ENCODE data around the gene PRRX2.
A peak's percentile ranks its signal among the peaks of the same experiment; 100 is the strongest.

PRRX2 gene

GRCh38 chr9:129687391-129687790, 21.9 kb downstream of the PRRX2 start:
- TF ChIP-seq CTCF (IDR thresholded peaks at IDR 0.05; ENCODE audit: unreplicated experiment in 3 of 3) = no peak

GRCh38 chr9:129688285-129689043, 23.0 kb downstream of the PRRX2 start:
- H3K27ac Mint-ChIP-seq = no peak overlapping the region
- peaks cover 24% of the 10 kb centered on the region for H3K27me3 Mint-ChIP-seq (ENCODE audit: low read depth)
- no peak overlapping the region for H3K4me3 Mint-ChIP-seq
- no peaks in the 10 kb centered on the region for H3K4me1 Mint-ChIP-seq
- H3K36me3 Mint-ChIP-seq (ENCODE audit: low read depth) = peaks cover 3% of the 10 kb centered on the region
- no peaks in the 10 kb centered on the region for H3K9me3 Mint-ChIP-seq
- TF ChIP-seq CTCF (IDR thresholded peaks at IDR 0.05; ENCODE audit: unreplicated experiment in 3 of 3) = no peak

More at GRCh38 chr9:129687391-129687790, 21.9 kb downstream of the PRRX2 start:
- Mint-ChIP-seq H3K9me3 (no peaks in the 10 kb centered on the region), H3K4me3 (no peak overlapping the region), H3K36me3 (ENCODE audit: low read depth) (peaks cover under 1% of the 10 kb centered on the region), H3K4me1 (no peaks in the 10 kb centered on the region), H3K27me3 (ENCODE audit: low read depth) (peaks cover 32% of the 10 kb centered on the region), H3K27ac (no peak overlapping the region)

- H3K27ac Mint-ChIP-seq = no peak overlapping the region
Measured at GRCh38 chr9:129692534-129692933, 27.1 kb downstream of the PRRX2 start.

GRCh38 chr9:129693741-129694140, 28.3 kb downstream of the PRRX2 start:
- Mint-ChIP-seq H3K27ac (no peak overlapping the region), H3K4me3 (no peak overlapping the region), H3K9me3 (no peaks in the 10 kb centered on the region), H3K36me3 (ENCODE audit: low read depth) (peaks cover 3% of the 10 kb centered on the region), H3K27me3 (ENCODE audit: low read depth) (peaks cover 48% of the 10 kb centered on the region), H3K4me1 (peaks cover 16% of the 10 kb centered on the region)
- TF ChIP-seq CTCF (IDR thresholded peaks at IDR 0.05; ENCODE audit: unreplicated experiment in 3 of 3) = no peak

More at GRCh38 chr9:129692534-129692933, 27.1 kb downstream of the PRRX2 start:
- Mint-ChIP-seq H3K27me3 (ENCODE audit: low read depth) (peaks cover 48% of the 10 kb centered on the region), H3K4me3 (no peak overlapping the region), H3K36me3 (ENCODE audit: low read depth) (peaks cover 3% of the 10 kb centered on the region), H3K4me1 (peaks cover 16% of the 10 kb centered on the region), H3K9me3 (no peaks in the 10 kb centered on the region)
- TF ChIP-seq CTCF (IDR thresholded peaks at IDR 0.05; ENCODE audit: unreplicated experiment in 3 of 3) = no peak

GRCh38 chr9:129694243-129694646, 28.8 kb downstream of the PRRX2 start:
- Mint-ChIP-seq H3K4me3 (no peak overlapping the region), H3K27ac (no peak overlapping the region), H3K9me3 (no peaks in the 10 kb centered on the region), H3K27me3 (ENCODE audit: low read depth) (peaks cover 45% of the 10 kb centered on the region), H3K4me1 (peaks cover 16% of the 10 kb centered on the region), H3K36me3 (ENCODE audit: low read depth) (peaks cover 3% of the 10 kb centered on the region)
- no peak for TF ChIP-seq CTCF (IDR thresholded peaks at IDR 0.05; ENCODE audit: unreplicated experiment in 3 of 3)

- peak overlapping the region in 1 of 3 experiments; percentile 67 for H3K27ac Mint-ChIP-seq
- H3K9me3 Mint-ChIP-seq = no peaks in the 10 kb centered on the region
- peaks cover 46% of the 10 kb centered on the region for H3K27me3 Mint-ChIP-seq (ENCODE audit: low read depth)
- peaks cover 18% of the 10 kb centered on the region for H3K4me1 Mint-ChIP-seq
- peak overlapping the region; percentile 42 to 70 (median 66) for H3K4me3 Mint-ChIP-seq
- TF ChIP-seq CTCF (IDR thresholded peaks at IDR 0.05; ENCODE audit: unreplicated experiment in 3 of 3) = no peak
- peaks cover 3% of the 10 kb centered on the region for H3K36me3 Mint-ChIP-seq (ENCODE audit: low read depth)
Measured at GRCh38 chr9:129695870-129696269, 30.4 kb downstream of the PRRX2 start.
